Measurements from ENCODE around the gene APPL2.

The APPL2 gene

GRCh38 chr12:105221583-105222283 is 14.2 kb downstream of the APPL2 start:
- no peak for TF ChIP-seq GATA3 (IDR thresholded peaks at IDR 0.05; ENCODE audit: low read depth, low read length)
- TF ChIP-seq GATA2 (IDR thresholded peaks at IDR 0.05; ENCODE audit: low read depth, low read length), result no peak

GRCh38 chr12:105220929-105221290 is 15.1 kb downstream of the APPL2 start:
- TF ChIP-seq GATA2 (IDR thresholded peaks at IDR 0.05; ENCODE audit: low read depth, low read length), result no peak

- TF ChIP-seq GATA3 (IDR thresholded peaks at IDR 0.05; ENCODE audit: low read depth, low read length) (no peak), GATA2 (IDR thresholded peaks at IDR 0.05; ENCODE audit: low read depth, low read length) (no peak)
These were observed 15.6 kb downstream of the APPL2 start for GRCh38 chr12:105220150-105220928.

GRCh38 chr12:105219261-105220028 is 16.5 kb downstream of the APPL2 start:
- TF ChIP-seq GATA3 (IDR thresholded peaks at IDR 0.05; ENCODE audit: low read depth, low read length), result no peak
- no peak for TF ChIP-seq GATA2 (IDR thresholded peaks at IDR 0.05; ENCODE audit: low read depth, low read length)

- no peak for TF ChIP-seq GATA3 (IDR thresholded peaks at IDR 0.05; ENCODE audit: low read depth, low read length)
- no peak for TF ChIP-seq GATA2 (IDR thresholded peaks at IDR 0.05; ENCODE audit: low read depth, low read length)
These were observed 17.5 kb downstream of the APPL2 start for GRCh38 chr12:105218434-105218833.

GRCh38 chr12:105214670-105215375 is 21.2 kb downstream of the APPL2 start:
- TF ChIP-seq GATA2 (IDR thresholded peaks at IDR 0.05; ENCODE audit: low read depth, low read length), result no peak
- TF ChIP-seq GATA3 (IDR thresholded peaks at IDR 0.05; ENCODE audit: low read depth, low read length), result no peak

- TF ChIP-seq GATA3 (IDR thresholded peaks at IDR 0.05; ENCODE audit: low read depth, low read length), result no peak
- no peak for TF ChIP-seq GATA2 (IDR thresholded peaks at IDR 0.05; ENCODE audit: low read depth, low read length)
These were observed 21.8 kb downstream of the APPL2 start for GRCh38 chr12:105214148-105214547.

- TF ChIP-seq GATA2 (IDR thresholded peaks at IDR 0.05; ENCODE audit: low read depth, low read length) (no peak), GATA3 (IDR thresholded peaks at IDR 0.05; ENCODE audit: low read depth, low read length) (no peak)
These were observed 23.5 kb downstream of the APPL2 start for GRCh38 chr12:105212438-105212837.

- TF ChIP-seq GATA3 (IDR thresholded peaks at IDR 0.05; ENCODE audit: low read depth, low read length) (no peak), GATA2 (IDR thresholded peaks at IDR 0.05; ENCODE audit: low read depth, low read length) (no peak)
These were observed 26.9 kb downstream of the APPL2 start for GRCh38 chr12:105209091-105209490.

GRCh38 chr12:105206686-105207374 is 29.1 kb downstream of the APPL2 start:
- TF ChIP-seq GATA3 (IDR thresholded peaks at IDR 0.05; ENCODE audit: low read depth, low read length), result no peak
- no peak for TF ChIP-seq GATA2 (IDR thresholded peaks at IDR 0.05; ENCODE audit: low read depth, low read length)

GRCh38 chr12:105205322-105206048 is 30.5 kb downstream of the APPL2 start:
- TF ChIP-seq GATA2 (IDR thresholded peaks at IDR 0.05; ENCODE audit: low read depth, low read length) (no peak), GATA3 (IDR thresholded peaks at IDR 0.05; ENCODE audit: low read depth, low read length) (no peak)

- TF ChIP-seq GATA3 (IDR thresholded peaks at IDR 0.05; ENCODE audit: low read depth, low read length) (no peak), GATA2 (IDR thresholded peaks at IDR 0.05; ENCODE audit: low read depth, low read length) (no peak)
These were observed 31.1 kb downstream of the APPL2 start for GRCh38 chr12:105204916-105205315.

- TF ChIP-seq GATA2 (IDR thresholded peaks at IDR 0.05; ENCODE audit: low read depth, low read length) (no peak), GATA3 (IDR thresholded peaks at IDR 0.05; ENCODE audit: low read depth, low read length) (no peak)
These were observed 31.8 kb downstream of the APPL2 start for GRCh38 chr12:105204127-105204526.
